Liver (tissue), 9 donors: ENCODE results near the gene PKP4. TPM values are rescaled to one million over a fixed set of nuclear protein-coding genes. Genes with fewer than 3 reads are reported as not detected.

Experiments used
- DNase-seq: peaks from one replicate; pipeline ENCODE4 v3.0.0-alpha.2; 2017; ENCODE audit warnings: low spot score
- H3K27ac ChIP-seq, 2 donors: one replicate each; pipeline ENCODE4 v1.7.0; 2013; ENCODE audit warnings: inconsistent platforms in 2 of 2, low read length in 2 of 2, control low read depth in 1 of 2, low read depth in 1 of 2, mild to moderate bottlenecking in 1 of 2
- H3K27me3 ChIP-seq, 4 donors: one replicate each; pipeline versions ENCODE4 v1.6.1 to v1.7.0; 2013; ENCODE audit warnings: low read length in 3 of 4, inconsistent platforms in 1 of 4, mild to moderate bottlenecking in 1 of 4, moderate library complexity in 1 of 4; ENCODE audit not compliant: control insufficient read depth in 4 of 4, insufficient read depth in 4 of 4
- H3K36me3 ChIP-seq, 4 donors: one replicate each; pipeline versions ENCODE4 v1.6.1 to v1.7.0; 2013; ENCODE audit warnings: low read length in 3 of 4, mild to moderate bottlenecking in 3 of 4, low read depth in 1 of 4, moderate library complexity in 1 of 4; ENCODE audit not compliant: control insufficient read depth in 4 of 4, insufficient read depth in 3 of 4
- H3K4me1 ChIP-seq, 4 donors: one replicate each; pipeline versions ENCODE4 v1.6.1 to v1.7.0; 2013; ENCODE audit warnings: low read length in 3 of 4, mild to moderate bottlenecking in 3 of 4, moderate library complexity in 1 of 4; ENCODE audit not compliant: control insufficient read depth in 4 of 4, insufficient read depth in 4 of 4
- H3K4me3 ChIP-seq, 3 donors: one replicate each; pipeline versions ENCODE4 v1.6.1 to v1.7.0; 2013; ENCODE audit warnings: low read length in 3 of 3, control low read depth in 1 of 3, low read depth in 1 of 3, mild to moderate bottlenecking in 1 of 3
- H3K9ac ChIP-seq, 2 donors: one replicate each; pipeline ENCODE4 v1.7.0; 2013; ENCODE audit warnings: low read length in 2 of 2, mild to moderate bottlenecking in 2 of 2, moderate library complexity in 2 of 2, control low read depth in 1 of 2, low read depth in 1 of 2
- H3K9me3 ChIP-seq, 4 donors: one replicate each; pipeline versions ENCODE4 v1.6.1 to v1.7.0; 2013; ENCODE audit warnings: low read length in 3 of 4; ENCODE audit not compliant: control insufficient read depth in 4 of 4
- EGR1 ChIP-seq, 2 donors: IDR thresholded peaks; 2 replicates each; pipeline ENCODE4 v1.6.1; 2016 to 2018; ENCODE audit warnings: antibody characterized with exemption in 2 of 2, low read depth in 2 of 2
- FOXA1 ChIP-seq: IDR thresholded peaks from 2 replicates; pipeline ENCODE4 v1.6.1; 2016; ENCODE audit warnings: antibody characterized with exemption
- FOXA2 ChIP-seq: IDR thresholded peaks from 2 replicates; pipeline ENCODE4 v1.6.1; 2016; ENCODE audit warnings: antibody characterized with exemption
- GABPA ChIP-seq, 2 donors: IDR thresholded peaks in 1 of 2; conservative IDR thresholded peaks in 1 of 2; 2 replicates each; pipeline ENCODE4 v1.6.1; 2016; ENCODE audit warnings: antibody characterized with exemption in 2 of 2, mild to moderate bottlenecking in 1 of 2, moderate library complexity in 1 of 2
- HNF4A ChIP-seq, 2 donors: conservative IDR thresholded peaks; 2 replicates each; pipeline ENCODE4 v1.6.1; 2016; ENCODE audit warnings: antibody characterized with exemption in 2 of 2, mild to moderate bottlenecking in 2 of 2
- HNF4G ChIP-seq: IDR thresholded peaks from 2 replicates; pipeline ENCODE4 v1.6.1; 2016; ENCODE audit warnings: antibody characterized with exemption
- JUND ChIP-seq, 2 donors: IDR thresholded peaks; 2 replicates each; pipeline ENCODE4 v1.6.1; 2016; ENCODE audit warnings: antibody characterized with exemption in 2 of 2
- NR2F2 ChIP-seq: IDR thresholded peaks from 2 replicates; pipeline ENCODE4 v1.6.1; 2016; ENCODE audit warnings: antibody characterized with exemption
- RAD21 ChIP-seq, 2 donors: IDR thresholded peaks; 2 replicates each; pipeline ENCODE4 v1.6.1; 2016; ENCODE audit warnings: antibody characterized with exemption in 2 of 2, mild to moderate bottlenecking in 2 of 2
- RXRA ChIP-seq, 2 donors: IDR thresholded peaks; 2 replicates each; pipeline ENCODE4 v1.6.1; 2017 to 2018; ENCODE audit warnings: antibody characterized with exemption in 2 of 2, mild to moderate bottlenecking in 1 of 2
- SP1 ChIP-seq: IDR thresholded peaks from 2 replicates; pipeline ENCODE4 v1.6.1; 2018; ENCODE audit warnings: antibody characterized with exemption, mild to moderate bottlenecking
- TAF1 ChIP-seq: conservative IDR thresholded peaks from 2 replicates; pipeline ENCODE4 v1.6.1; 2016; ENCODE audit warnings: antibody characterized with exemption, mild to moderate bottlenecking
- YY1 ChIP-seq: IDR thresholded peaks from 2 replicates; pipeline ENCODE4 v1.6.1; 2016; ENCODE audit warnings: antibody characterized with exemption, mild to moderate bottlenecking
- WGBS: extraction: QIAGEN DNeasy Blood & Tissue Kit; methylation state at CpG from one replicate; pipeline ENCODE4 v1.1.7; 2013; 5-methylcytosine and 5-hydroxymethylcytosine counted together
- polyA plus RNA-seq, 2 donors: library from polyadenylated mRNA; stranded (reverse) in 1 of 2; unstranded in 1 of 2; fragments of 200-250 nt in 1 of 2; fragments of >200 nt in 1 of 2; fragmentation: Nextera tagmentation in 1 of 2; extraction: Ambion mirVana in 1 of 2; gene quantifications; one replicate each; pipeline versions ENCODE4 v1.2.1 to v1.2.3, GENCODE V29; 2013 to 2015
- total RNA-seq, 2 donors: library from RNA; depleted of rRNA; stranded (reverse); fragments of >200 nt; gene quantifications; one replicate each; pipeline ENCODE4 v1.2.3, GENCODE V29; 2014
- TF ChIP-seq, protein P1 (sequence below): fragments of 150-350 bp; IDR thresholded peaks from 2 replicates; pipeline ENCODE4 v1.5.1; 2017; ENCODE audit warnings: improper control_type of control experiment, low read depth, low read length; ENCODE audit not compliant: missing input control
- TF ChIP-seq, protein P2 (sequence below): IDR thresholded peaks from 2 replicates; pipeline ENCODE4 v1.6.1; 2016; ENCODE audit warnings: antibody characterized with exemption
- TF ChIP-seq, protein P3 (sequence below): IDR thresholded peaks from 2 replicates; pipeline ENCODE4 v1.6.1; 2016; ENCODE audit warnings: antibody characterized with exemption, mild to moderate bottlenecking
- TF ChIP-seq, protein P4 (sequence below): IDR thresholded peaks from 2 replicates; pipeline ENCODE4 v1.6.1; 2016; ENCODE audit warnings: antibody characterized with exemption
- donor health status: healthy.
- donor health status: healthy.
- donor health status: healthy.
- donor health status: healthy.
- donor health status: healthy.

The PKP4 gene
- total and polyA plus RNA-seq, 4 donors = 7.7 to 33.8 (median 19.0) TPM

DNA sequence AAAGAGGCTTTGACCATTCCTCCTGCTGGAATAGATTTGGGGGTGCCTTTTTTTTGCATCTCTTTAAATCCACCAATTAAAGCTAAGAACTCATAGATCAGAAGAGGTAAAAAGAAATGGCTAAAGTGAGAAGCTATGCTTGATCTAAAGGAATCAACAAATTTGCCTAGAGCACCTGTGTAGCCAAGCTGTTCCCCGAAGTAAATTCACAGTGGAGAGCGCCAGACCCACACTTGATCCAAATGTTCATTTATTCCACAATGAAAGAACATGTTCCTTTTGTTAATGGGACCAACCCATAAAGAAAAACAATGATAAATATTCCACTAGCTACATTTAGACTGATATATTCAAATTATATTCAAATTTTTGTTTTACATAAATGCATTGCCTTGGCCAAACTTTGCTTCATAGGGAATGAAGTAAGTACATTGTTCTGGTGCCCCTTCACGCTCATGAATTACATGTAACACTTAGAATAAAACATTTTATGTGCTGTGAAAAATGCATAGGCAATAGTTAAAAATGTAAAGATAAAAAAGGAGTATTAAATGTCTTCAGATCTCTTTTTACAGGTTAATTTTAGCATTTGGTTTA, 167.4 kb downstream of the PKP4 start:
- DNase-seq = no peak
- Histone ChIP-seq H3K27me3 (no peaks in the 10 kb centered on the region), H3K4me3 (no peak overlapping the region), H3K9me3 (no peaks in the 10 kb centered on the region), H3K27ac (no peak overlapping the region), H3K9ac (no peak overlapping the region), H3K36me3 (peaks cover 8 to 34% (median 17%) of the 10 kb centered on the region in 4 donors), H3K4me1 (peaks cover 0 to 3% (median 0%) of the 10 kb centered on the region in 4 donors)
- 98% methylated on average over 3 of the region's 3 CpGs for WGBS
- TF ChIP-seq YY1 (no peak), NR2F2 (no peak), TAF1 (no peak), EGR1 (IDR thresholded peaks at IDR 0.05; ENCODE audit: low read depth in 2 of 2) (no peak), RXRA (IDR thresholded peaks at IDR 0.05) (no peak), GABPA (IDR thresholded peaks at IDR 0.05 in 1 of 2, conservative IDR thresholded peaks at IDR 0.05 in 1 of 2) (no peak), HNF4A (conservative IDR thresholded peaks at IDR 0.05) (no peak), JUND (IDR thresholded peaks at IDR 0.05) (no peak), RAD21 (IDR thresholded peaks at IDR 0.05) (no peak), FOXA1 (no peak), FOXA2 (no peak), SP1 (no peak), HNF4G (no peak)
- TF ChIP-seq, protein P1, sequence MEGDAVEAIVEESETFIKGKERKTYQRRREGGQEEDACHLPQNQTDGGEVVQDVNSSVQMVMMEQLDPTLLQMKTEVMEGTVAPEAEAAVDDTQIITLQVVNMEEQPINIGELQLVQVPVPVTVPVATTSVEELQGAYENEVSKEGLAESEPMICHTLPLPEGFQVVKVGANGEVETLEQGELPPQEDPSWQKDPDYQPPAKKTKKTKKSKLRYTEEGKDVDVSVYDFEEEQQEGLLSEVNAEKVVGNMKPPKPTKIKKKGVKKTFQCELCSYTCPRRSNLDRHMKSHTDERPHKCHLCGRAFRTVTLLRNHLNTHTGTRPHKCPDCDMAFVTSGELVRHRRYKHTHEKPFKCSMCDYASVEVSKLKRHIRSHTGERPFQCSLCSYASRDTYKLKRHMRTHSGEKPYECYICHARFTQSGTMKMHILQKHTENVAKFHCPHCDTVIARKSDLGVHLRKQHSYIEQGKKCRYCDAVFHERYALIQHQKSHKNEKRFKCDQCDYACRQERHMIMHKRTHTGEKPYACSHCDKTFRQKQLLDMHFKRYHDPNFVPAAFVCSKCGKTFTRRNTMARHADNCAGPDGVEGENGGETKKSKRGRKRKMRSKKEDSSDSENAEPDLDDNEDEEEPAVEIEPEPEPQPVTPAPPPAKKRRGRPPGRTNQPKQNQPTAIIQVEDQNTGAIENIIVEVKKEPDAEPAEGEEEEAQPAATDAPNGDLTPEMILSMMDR = no peak
- TF ChIP-seq, protein P2, sequence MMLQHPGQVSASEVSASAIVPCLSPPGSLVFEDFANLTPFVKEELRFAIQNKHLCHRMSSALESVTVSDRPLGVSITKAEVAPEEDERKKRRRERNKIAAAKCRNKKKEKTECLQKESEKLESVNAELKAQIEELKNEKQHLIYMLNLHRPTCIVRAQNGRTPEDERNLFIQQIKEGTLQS = no peak
- TF ChIP-seq, protein P3, sequence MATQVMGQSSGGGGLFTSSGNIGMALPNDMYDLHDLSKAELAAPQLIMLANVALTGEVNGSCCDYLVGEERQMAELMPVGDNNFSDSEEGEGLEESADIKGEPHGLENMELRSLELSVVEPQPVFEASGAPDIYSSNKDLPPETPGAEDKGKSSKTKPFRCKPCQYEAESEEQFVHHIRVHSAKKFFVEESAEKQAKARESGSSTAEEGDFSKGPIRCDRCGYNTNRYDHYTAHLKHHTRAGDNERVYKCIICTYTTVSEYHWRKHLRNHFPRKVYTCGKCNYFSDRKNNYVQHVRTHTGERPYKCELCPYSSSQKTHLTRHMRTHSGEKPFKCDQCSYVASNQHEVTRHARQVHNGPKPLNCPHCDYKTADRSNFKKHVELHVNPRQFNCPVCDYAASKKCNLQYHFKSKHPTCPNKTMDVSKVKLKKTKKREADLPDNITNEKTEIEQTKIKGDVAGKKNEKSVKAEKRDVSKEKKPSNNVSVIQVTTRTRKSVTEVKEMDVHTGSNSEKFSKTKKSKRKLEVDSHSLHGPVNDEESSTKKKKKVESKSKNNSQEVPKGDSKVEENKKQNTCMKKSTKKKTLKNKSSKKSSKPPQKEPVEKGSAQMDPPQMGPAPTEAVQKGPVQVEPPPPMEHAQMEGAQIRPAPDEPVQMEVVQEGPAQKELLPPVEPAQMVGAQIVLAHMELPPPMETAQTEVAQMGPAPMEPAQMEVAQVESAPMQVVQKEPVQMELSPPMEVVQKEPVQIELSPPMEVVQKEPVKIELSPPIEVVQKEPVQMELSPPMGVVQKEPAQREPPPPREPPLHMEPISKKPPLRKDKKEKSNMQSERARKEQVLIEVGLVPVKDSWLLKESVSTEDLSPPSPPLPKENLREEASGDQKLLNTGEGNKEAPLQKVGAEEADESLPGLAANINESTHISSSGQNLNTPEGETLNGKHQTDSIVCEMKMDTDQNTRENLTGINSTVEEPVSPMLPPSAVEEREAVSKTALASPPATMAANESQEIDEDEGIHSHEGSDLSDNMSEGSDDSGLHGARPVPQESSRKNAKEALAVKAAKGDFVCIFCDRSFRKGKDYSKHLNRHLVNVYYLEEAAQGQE = no peak

DNA sequence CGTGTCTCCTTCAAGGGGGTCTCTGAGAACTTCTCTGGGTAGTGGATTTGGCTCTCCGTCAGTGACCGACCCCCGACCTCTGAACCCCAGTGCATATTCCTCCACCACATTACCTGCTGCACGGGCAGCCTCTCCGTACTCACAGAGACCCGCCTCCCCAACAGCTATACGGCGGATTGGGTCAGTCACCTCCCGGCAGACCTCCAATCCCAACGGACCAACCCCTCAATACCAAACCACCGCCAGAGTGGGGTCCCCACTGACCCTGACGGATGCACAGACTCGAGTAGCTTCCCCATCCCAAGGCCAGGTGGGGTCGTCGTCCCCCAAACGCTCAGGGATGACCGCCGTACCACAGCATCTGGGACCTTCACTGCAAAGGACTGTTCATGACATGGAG, 168.2 kb downstream of the PKP4 start:
- Histone ChIP-seq H3K9ac (no peak overlapping the region), H3K27ac (no peak overlapping the region), H3K4me3 (no peak overlapping the region), H3K9me3 (no peaks in the 10 kb centered on the region), H3K27me3 (no peaks in the 10 kb centered on the region), H3K36me3 (peaks cover 8 to 35% (median 17%) of the 10 kb centered on the region in 4 donors), H3K4me1 (no peaks in the 10 kb centered on the region)
- WGBS = 98% methylated on average over 19 of the region's 19 CpGs
- no peak for DNase-seq
- TF ChIP-seq RAD21 (IDR thresholded peaks at IDR 0.05) (no peak), NR2F2 (no peak), GABPA (IDR thresholded peaks at IDR 0.05 in 1 of 2, conservative IDR thresholded peaks at IDR 0.05 in 1 of 2) (no peak), HNF4A (conservative IDR thresholded peaks at IDR 0.05) (no peak), FOXA2 (no peak), FOXA1 (no peak)
- TF ChIP-seq, protein P3 = no peak
- TF ChIP-seq, protein P4, sequence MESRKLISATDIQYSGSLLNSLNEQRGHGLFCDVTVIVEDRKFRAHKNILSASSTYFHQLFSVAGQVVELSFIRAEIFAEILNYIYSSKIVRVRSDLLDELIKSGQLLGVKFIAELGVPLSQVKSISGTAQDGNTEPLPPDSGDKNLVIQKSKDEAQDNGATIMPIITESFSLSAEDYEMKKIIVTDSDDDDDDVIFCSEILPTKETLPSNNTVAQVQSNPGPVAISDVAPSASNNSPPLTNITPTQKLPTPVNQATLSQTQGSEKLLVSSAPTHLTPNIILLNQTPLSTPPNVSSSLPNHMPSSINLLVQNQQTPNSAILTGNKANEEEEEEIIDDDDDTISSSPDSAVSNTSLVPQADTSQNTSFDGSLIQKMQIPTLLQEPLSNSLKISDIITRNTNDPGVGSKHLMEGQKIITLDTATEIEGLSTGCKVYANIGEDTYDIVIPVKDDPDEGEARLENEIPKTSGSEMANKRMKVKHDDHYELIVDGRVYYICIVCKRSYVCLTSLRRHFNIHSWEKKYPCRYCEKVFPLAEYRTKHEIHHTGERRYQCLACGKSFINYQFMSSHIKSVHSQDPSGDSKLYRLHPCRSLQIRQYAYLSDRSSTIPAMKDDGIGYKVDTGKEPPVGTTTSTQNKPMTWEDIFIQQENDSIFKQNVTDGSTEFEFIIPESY = no peak
- TF ChIP-seq, protein P1 = no peak
- TF ChIP-seq, protein P2 = no peak
